GM19099 (cell line): ENCODE measurements around the gene PJVK.

Source experiments
- POLR2A ChIP-seq: IDR thresholded peaks from 3 replicates; pipeline ENCODE4 v1.6.1; 2011; ENCODE audit warnings: low read depth; ENCODE audit not compliant: insufficient read length; ENCODE audit errors: extremely low read depth

Gene PJVK, protein sequence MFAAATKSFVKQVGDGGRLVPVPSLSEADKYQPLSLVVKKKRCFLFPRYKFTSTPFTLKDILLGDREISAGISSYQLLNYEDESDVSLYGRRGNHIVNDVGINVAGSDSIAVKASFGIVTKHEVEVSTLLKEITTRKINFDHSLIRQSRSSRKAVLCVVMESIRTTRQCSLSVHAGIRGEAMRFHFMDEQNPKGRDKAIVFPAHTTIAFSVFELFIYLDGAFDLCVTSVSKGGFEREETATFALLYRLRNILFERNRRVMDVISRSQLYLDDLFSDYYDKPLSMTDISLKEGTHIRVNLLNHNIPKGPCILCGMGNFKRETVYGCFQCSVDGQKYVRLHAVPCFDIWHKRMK

GRCh38 chr2:178450774-178451525 lies at the start of gene PJVK, which contains the start of gene PRKRA:
Gene PJVK, plus strand, starts transcription at chr2:178451378. Its CDS starts 2,032 bp downstream, at chr2:178453410.
Gene PRKRA, minus strand, starts transcription at chr2:178451175. Its CDS starts 145 bp downstream, at chr2:178451030.
- peak; percentile 82 for TF ChIP-seq POLR2A

GRCh38 chr2:178401994-178402437 lies 49.2 kb upstream of the PJVK start:
- TF ChIP-seq POLR2A, result no peak

- no peak for TF ChIP-seq POLR2A
Measured at GRCh38 chr2:178403671-178404306, 47.4 kb upstream of the PJVK start.

- peak; percentile 54 for TF ChIP-seq POLR2A
Measured at GRCh38 chr2:178404368-178404767, 46.8 kb upstream of the PJVK start.

DNA sequence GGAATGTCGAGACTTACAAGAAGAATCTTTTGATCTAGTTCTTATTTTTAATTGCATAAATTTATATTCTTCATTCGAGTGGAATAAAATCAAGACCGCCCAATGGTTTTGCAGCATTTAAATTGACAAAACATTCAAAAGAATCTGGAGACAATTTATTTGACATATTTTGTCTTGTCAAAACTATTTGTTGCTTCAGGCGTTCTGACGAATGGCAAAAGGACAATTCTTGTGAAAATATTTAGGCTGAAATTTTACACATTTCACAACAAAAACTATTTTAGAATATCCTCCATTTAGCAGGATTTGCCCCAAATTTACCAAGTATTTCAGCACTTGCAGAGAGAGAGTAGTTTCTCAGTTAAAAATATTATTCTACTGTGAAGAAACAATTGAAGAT lies 41.9 kb upstream of the PJVK start:
- no peak for TF ChIP-seq POLR2A

DNA sequence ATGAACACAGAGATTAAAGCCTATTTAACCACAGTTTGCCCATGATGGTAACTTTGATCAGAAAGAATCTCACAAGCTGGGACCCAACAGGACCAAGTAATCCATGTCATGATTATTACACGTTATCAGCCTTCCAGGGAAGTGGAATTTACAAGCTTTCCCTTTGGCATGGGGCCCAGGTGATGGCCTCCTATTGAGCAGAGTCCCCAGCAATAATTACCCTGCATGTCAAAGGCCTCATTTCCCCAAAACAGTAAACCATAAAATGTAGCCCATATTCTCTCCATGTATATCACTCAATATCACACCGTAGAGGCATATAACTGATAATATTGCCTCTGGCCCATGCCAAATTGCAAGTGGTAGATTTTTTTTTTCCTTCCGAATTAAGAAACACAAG lies 39.1 kb upstream of the PJVK start:
- no peak for TF ChIP-seq POLR2A

- TF ChIP-seq POLR2A, result peak; percentile 76
Measured at GRCh38 chr2:178413472-178414265, 37.5 kb upstream of the PJVK start.

DNA sequence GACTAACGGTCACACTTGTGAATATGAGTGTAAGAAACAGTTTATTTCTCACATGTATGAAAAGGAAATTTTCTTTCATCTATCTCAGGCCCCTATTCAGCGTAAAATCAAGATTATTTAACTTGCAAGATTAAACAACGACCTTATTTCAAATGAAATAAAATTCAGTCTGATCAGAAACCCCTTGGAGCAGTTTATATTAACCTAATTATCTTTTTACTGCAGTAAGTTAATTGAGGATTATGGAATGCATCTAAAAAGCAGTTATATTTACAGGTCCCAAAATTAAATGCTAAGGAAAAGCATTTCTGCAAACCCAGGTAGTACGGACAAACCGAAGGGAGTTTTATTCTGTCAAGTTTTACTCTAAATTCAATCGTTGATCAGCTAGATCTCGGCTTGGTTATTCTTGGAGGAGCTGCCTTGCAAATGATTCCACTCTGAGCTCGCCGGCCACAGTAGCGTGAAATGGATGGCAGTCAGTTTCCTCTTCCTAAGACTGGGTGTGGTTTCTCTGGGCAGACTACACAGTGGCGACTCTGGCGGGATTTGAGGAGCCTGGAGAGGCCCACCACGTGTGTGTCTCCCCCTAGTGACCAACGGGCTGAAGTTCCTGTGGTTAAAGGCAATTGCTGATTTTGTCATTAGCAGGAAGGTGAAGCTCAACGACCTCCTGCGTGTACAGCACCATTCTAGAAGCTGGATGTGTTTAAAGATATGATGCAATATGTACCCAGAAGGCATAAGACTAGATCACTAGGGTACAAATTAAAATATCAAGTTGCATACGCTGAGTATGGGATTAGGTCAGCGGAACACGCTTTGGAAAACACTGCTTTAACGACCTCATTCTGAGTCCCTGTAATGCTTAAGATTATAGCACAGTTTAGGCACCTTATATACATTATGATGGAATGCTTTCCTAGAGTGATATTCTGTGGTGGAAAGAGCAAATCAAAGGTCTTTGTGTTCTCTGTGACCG lies 36.6 kb upstream of the PJVK start:
- peak; percentile 76 for TF ChIP-seq POLR2A

DNA sequence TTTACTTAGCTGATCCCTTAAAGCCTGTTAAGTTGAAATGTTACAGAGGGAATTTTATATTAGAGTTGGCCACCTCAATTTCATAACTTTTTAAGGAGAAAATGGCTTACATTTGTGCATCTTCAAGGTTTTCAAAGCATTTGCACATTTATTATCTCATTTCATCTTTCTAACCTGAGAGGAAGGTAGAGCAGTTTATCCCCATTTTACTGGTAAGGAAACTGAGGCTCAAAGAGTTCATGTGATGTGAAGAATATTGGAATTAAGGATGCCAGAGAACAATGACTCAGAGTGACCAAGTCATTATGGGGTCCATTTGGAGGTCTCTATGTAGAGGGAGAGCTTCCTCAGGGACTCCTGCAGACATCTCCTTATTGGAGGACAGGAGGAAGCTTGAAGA lies 35.2 kb upstream of the PJVK start:
- no peak for TF ChIP-seq POLR2A

GRCh38 chr2:178417916-178418315 lies 33.3 kb upstream of the PJVK start:
- TF ChIP-seq POLR2A, result no peak

GRCh38 chr2:178418426-178418825 lies 32.8 kb upstream of the PJVK start:
- TF ChIP-seq POLR2A, result no peak

- TF ChIP-seq POLR2A, result no peak
Measured at GRCh38 chr2:178419123-178419522, 32.1 kb upstream of the PJVK start.

DNA sequence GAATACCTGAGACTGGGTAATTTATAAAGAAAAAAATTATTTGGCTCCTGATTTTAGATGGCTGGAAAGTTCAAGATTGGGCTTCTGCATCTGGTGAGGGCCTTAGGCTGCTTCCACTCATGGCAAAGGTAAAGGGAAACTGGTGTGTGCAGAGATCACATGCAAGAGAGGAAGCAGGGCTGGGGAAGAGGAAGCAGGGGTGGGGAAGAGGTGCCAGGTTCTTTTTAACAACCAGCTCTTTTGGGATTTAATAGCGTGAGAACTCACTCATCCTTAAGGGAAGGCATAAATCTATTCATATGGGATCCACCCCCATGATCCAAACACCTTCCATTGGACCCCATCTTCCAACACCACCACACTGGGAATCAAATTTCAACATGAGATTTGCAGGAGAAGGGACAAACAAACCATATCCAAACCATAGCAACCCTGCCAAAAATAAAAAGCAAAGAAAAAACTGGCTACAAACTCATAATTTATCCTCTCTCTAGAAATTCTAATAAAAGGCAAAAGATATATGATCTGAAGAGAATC lies 30.6 kb upstream of the PJVK start:
- TF ChIP-seq POLR2A, result no peak
